ENCODE data around the gene RPS6KA2. TPM values are rescaled to one million over a fixed set of nuclear protein-coding genes. Genes with fewer than 3 reads are reported as not detected.
A peak's percentile ranks its signal among the peaks of the same experiment; 100 is the strongest.

Gene RPS6KA2
- total and polyA plus RNA-seq, 8 donors = 7.9 to 95.4 (median 22.9) TPM

GRCh38 chr6:166657531-166657930, 30.5 kb upstream of the RPS6KA2 start:
- Histone ChIP-seq H3K27me3 (no peaks in the 10 kb centered on the region), H3K27ac (no peak overlapping the region), H3K4me3 (no peak overlapping the region), H3K4me1 (no peaks in the 10 kb centered on the region), H3K9me3 (no peaks in the 10 kb centered on the region), H3K36me3 (no peaks in the 10 kb centered on the region)
- 86 to 94% methylated on average over 9 of the region's 9 CpGs for WGBS, 2 donors
- DNase-seq (no peak), FAIRE-seq (no peak), ATAC-seq (no peak)
- intact Hi-C loops (cut with DNase I) = no loop called here
- no peak for TF ChIP-seq CTCF (IDR thresholded peaks at IDR 0.05)

- no peak overlapping the region for H3K27ac ChIP-seq
- peak; percentile 49 to 65 (median 61) for ATAC-seq
- intact Hi-C loops (cut with DNase I) = no loop called here
- H3K4me1 ChIP-seq = no peaks in the 10 kb centered on the region
- DNase-seq = peak in 3 of 6 donors; percentile 37 to 73 (median 52)
- no peak overlapping the region for H3K4me3 ChIP-seq
- no peaks in the 10 kb centered on the region for H3K27me3 ChIP-seq
- 41 to 53% methylated on average over 34 of the region's 34 CpGs for WGBS, 2 donors
- no peak for FAIRE-seq
- no peaks in the 10 kb centered on the region for H3K9me3 ChIP-seq
- TF ChIP-seq CTCF (IDR thresholded peaks at IDR 0.05) = no peak
- no peaks in the 10 kb centered on the region for H3K36me3 ChIP-seq
These were observed 29.4 kb upstream of the RPS6KA2 start for GRCh38 chr6:166656230-166657151.

GRCh38 chr6:166655713-166656229, 28.7 kb upstream of the RPS6KA2 start:
- ATAC-seq = peak in 1 of 4 donors; percentile 5

GRCh38 chr6:166655251-166655650, 28.2 kb upstream of the RPS6KA2 start:
- FAIRE-seq (no peak), DNase-seq (peak in 3 of 6 donors; percentile 57 to 65 (median 65)), ATAC-seq (peak; percentile 69 to 90 (median 75))
- 44 to 54% methylated on average over 6 of the region's 6 CpGs for WGBS, 2 donors
- H3K4me3 ChIP-seq = no peak overlapping the region
- no peaks in the 10 kb centered on the region for H3K27me3 ChIP-seq
- no peak for TF ChIP-seq CTCF (IDR thresholded peaks at IDR 0.05)
- no peaks in the 10 kb centered on the region for H3K36me3 ChIP-seq
- intact Hi-C loops (cut with DNase I) = no loop called here
- no peak overlapping the region for H3K27ac ChIP-seq
- no peaks in the 10 kb centered on the region for H3K9me3 ChIP-seq
- no peaks in the 10 kb centered on the region for H3K4me1 ChIP-seq

More at GRCh38 chr6:166655713-166656229, 28.7 kb upstream of the RPS6KA2 start:
- DNase-seq (no peak), FAIRE-seq (no peak)
- Histone ChIP-seq H3K27me3 (no peaks in the 10 kb centered on the region), H3K9me3 (no peaks in the 10 kb centered on the region), H3K4me3 (no peak overlapping the region), H3K4me1 (no peaks in the 10 kb centered on the region), H3K27ac (no peak overlapping the region), H3K36me3 (no peaks in the 10 kb centered on the region)
- no peak for TF ChIP-seq CTCF (IDR thresholded peaks at IDR 0.05)
- 81 to 84% methylated on average over 15 of the region's 15 CpGs for WGBS, 2 donors
- intact Hi-C loops (cut with DNase I) = no loop called here

GRCh38 chr6:166654573-166654972, 27.5 kb upstream of the RPS6KA2 start:
- intact Hi-C loops (cut with DNase I) = no loop called here
- H3K36me3 ChIP-seq = no peaks in the 10 kb centered on the region

More at GRCh38 chr6:166654573-166654972, 27.5 kb upstream of the RPS6KA2 start:
- no peaks in the 10 kb centered on the region for H3K4me1 ChIP-seq
- DNase-seq = no peak
- 68 to 72% methylated on average over 7 of the region's 7 CpGs for WGBS, 2 donors
- H3K9me3 ChIP-seq = no peaks in the 10 kb centered on the region
- FAIRE-seq = no peak
- H3K27me3 ChIP-seq = no peaks in the 10 kb centered on the region
- H3K27ac ChIP-seq = no peak overlapping the region
- no peak overlapping the region for H3K4me3 ChIP-seq
- TF ChIP-seq CTCF (IDR thresholded peaks at IDR 0.05) = no peak
- ATAC-seq = no peak
